SK-N-SH treated with all-trans-retinoic acid at 6 μM for 48 hours (cell line): ENCODE results near the gene CCDC3.
A peak's percentile ranks its signal among the peaks of the same experiment; 100 is the strongest.

Source experiments
- ATAC-seq: fragments of 200-7000 bp; cut with Tn5 transposase; 3 replicates; pipeline ENCODE4 v1.9.1; 2020; ENCODE audit warnings: mild to moderate bottlenecking, moderate library complexity
- ARNTL ChIP-seq: fragments of 450-650 bp; formaldehyde crosslinking; IDR thresholded peaks from 2 replicates; pipeline ENCODE4 v1.5.0; 2020; ENCODE audit warnings: low read depth, mild to moderate bottlenecking, moderate library complexity, borderline replicate concordance
- BACH2 ChIP-seq: fragments of 250-450 bp; sonication (Bioruptor Pico); IDR thresholded peaks from 2 replicates; pipeline ENCODE4 v1.9.0; 2021; ENCODE audit warnings: mild to moderate bottlenecking, borderline replicate concordance
- CREB5 ChIP-seq: fragments of 250-450 bp; sonication (Bioruptor Pico); IDR thresholded peaks from 2 replicates; pipeline ENCODE4 v1.5.1; 2020; ENCODE audit warnings: low read depth, mild to moderate bottlenecking, moderate library complexity
- CSDC2 ChIP-seq: fragments of 250-450 bp; sonication (Bioruptor Pico); IDR thresholded peaks from 2 replicates; pipeline ENCODE4 v1.5.0; 2020; ENCODE audit warnings: mild to moderate bottlenecking, moderate library complexity
- CSRNP3 ChIP-seq: fragments of 250-450 bp; sonication (Bioruptor Pico); IDR thresholded peaks from 2 replicates; pipeline ENCODE4 v1.5.1; 2021; ENCODE audit warnings: mild to moderate bottlenecking, moderate library complexity
- ESRRG ChIP-seq: fragments of 250-450 bp; sonication (Bioruptor Pico); IDR thresholded peaks from 2 replicates; pipeline ENCODE4 v1.6.1; 2021; ENCODE audit warnings: mild to moderate bottlenecking
- GLIS3 ChIP-seq: fragments of 250-450 bp; sonication (Bioruptor Pico); IDR thresholded peaks from 2 replicates; pipeline ENCODE4 v1.5.0; 2020; ENCODE audit warnings: mild to moderate bottlenecking, moderate library complexity
- ISL1 ChIP-seq: fragments of 250-450 bp; sonication (Bioruptor Pico); IDR thresholded peaks from 2 replicates; pipeline ENCODE4 v2.1.2; 2022; ENCODE audit warnings: mild to moderate bottlenecking, moderate library complexity
- OSR1 ChIP-seq: fragments of 250-450 bp; sonication (Bioruptor Pico); IDR thresholded peaks from 2 replicates; pipeline ENCODE4 v1.8.0; 2022; ENCODE audit warnings: moderate library complexity, mild to moderate bottlenecking, inconsistent platforms
- PPARA ChIP-seq: fragments of 250-450 bp; sonication (Bioruptor Pico); IDR thresholded peaks from 2 replicates; pipeline ENCODE4 v1.5.0; 2020; ENCODE audit warnings: mild to moderate bottlenecking, borderline replicate concordance
- RARB ChIP-seq: fragments of 250-450 bp; sonication (Bioruptor Pico); IDR thresholded peaks from 2 replicates; pipeline ENCODE4 v1.8.0; 2021; ENCODE audit warnings: mild to moderate bottlenecking, moderate library complexity
- SNAI2 ChIP-seq: fragments of 250-450 bp; sonication (Bioruptor Pico); IDR thresholded peaks from 2 replicates; pipeline ENCODE4 v1.5.0; 2020; ENCODE audit warnings: mild to moderate bottlenecking, moderate library complexity
- ZC3H10 ChIP-seq: fragments of 250-450 bp; sonication (Bioruptor Pico); IDR thresholded peaks from 2 replicates; pipeline ENCODE4 v1.5.1; 2021; ENCODE audit warnings: mild to moderate bottlenecking, moderate library complexity
- ZFP3 ChIP-seq: fragments of 250-450 bp; sonication (Bioruptor Pico); IDR thresholded peaks from 2 replicates; pipeline ENCODE4 v1.5.0; 2020; ENCODE audit warnings: mild to moderate bottlenecking, moderate library complexity
- ZNF565 ChIP-seq: fragments of 450-650 bp; formaldehyde crosslinking; conservative IDR thresholded peaks from 2 replicates; pipeline ENCODE4 v1.5.0; 2020; ENCODE audit warnings: low read depth, mild to moderate bottlenecking, moderate library complexity
- ZNF70 ChIP-seq: fragments of 450-650 bp; formaldehyde crosslinking; IDR thresholded peaks from 2 replicates; pipeline ENCODE4 v1.5.0; 2020; ENCODE audit warnings: mild to moderate bottlenecking, moderate library complexity
- ZNF8 ChIP-seq: fragments of 450-650 bp; formaldehyde crosslinking; IDR thresholded peaks from 2 replicates; pipeline ENCODE4 v1.5.0; 2020; ENCODE audit warnings: mild to moderate bottlenecking, moderate library complexity
- TF ChIP-seq, protein P1 (sequence below): fragments of 250-450 bp; sonication (Bioruptor Pico); IDR thresholded peaks from 2 replicates; pipeline ENCODE4 v1.8.0; 2021; ENCODE audit warnings: low read depth, mild to moderate bottlenecking, moderate library complexity, borderline replicate concordance
- TF ChIP-seq, protein P2 (sequence below): fragments of 250-450 bp; sonication (Bioruptor Pico); IDR thresholded peaks from 2 replicates; pipeline ENCODE4 v1.8.0; 2020; ENCODE audit warnings: mild to moderate bottlenecking, moderate library complexity, borderline replicate concordance
- TF ChIP-seq, protein P3 (sequence below): fragments of 250-450 bp; sonication (Bioruptor Pico); IDR thresholded peaks from 2 replicates; pipeline ENCODE4 v1.5.0; 2020; ENCODE audit warnings: mild to moderate bottlenecking, moderate library complexity

Gene CCDC3

GRCh38 chr10:12862459-12862858, 139.1 kb downstream of the CCDC3 start:
- no peak for TF ChIP-seq ZFP3 (CRISPR knock-in tag)
- TF ChIP-seq BACH2 (CRISPR knock-in tag): no peak
- no peak for TF ChIP-seq ISL1 (CRISPR knock-in tag)
- TF ChIP-seq ZNF70 (CRISPR knock-in tag): no peak
- no peak for TF ChIP-seq GLIS3
- ATAC-seq: no peak

DNA sequence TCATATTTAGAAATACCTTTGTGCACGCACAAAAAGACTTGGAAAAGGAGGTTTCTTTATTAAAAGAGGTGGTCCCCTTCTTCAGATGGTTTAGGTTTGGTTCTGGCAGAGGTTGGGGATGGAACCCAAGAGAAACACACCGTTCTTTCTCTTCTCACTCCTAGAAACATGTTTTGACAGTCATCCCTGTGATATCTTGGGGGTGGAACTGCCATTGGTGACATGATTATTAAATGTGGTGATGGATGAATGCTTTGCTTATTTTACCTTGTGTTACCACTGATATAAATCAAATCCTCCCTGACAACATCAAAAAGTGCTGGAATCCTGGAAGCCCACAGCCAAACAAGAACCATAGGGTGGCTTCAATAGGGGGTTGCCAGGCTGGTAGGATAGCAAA, 146.5 kb downstream of the CCDC3 start:
- ATAC-seq: no peak

DNA sequence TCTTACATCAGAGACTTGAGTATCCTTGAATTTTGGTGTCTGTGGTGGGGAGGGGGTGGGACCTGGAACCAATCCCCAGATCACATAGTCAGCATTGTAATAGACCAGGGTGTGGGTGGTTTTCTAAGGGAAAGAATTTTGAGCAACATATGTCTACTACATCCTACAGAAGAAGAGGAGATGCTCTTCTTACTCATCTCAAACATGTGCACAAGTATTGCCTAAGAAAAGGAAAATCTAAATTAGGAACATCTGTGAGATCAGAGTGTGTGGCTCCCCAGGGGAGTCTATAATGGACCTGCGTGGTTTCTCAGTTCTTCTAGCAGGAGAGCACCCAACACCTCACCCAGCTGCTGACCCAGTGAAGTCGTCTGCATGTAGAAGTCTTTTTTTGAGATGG, 148.8 kb downstream of the CCDC3 start:
- no peak for TF ChIP-seq CREB5 (CRISPR knock-in tag)
- no peak for TF ChIP-seq ISL1 (CRISPR knock-in tag)
- no peak for TF ChIP-seq ZC3H10 (CRISPR knock-in tag)
- no peak for TF ChIP-seq CSDC2 (CRISPR knock-in tag)
- TF ChIP-seq ZNF565: no peak
- no peak for TF ChIP-seq RARB (CRISPR knock-in tag)

More for the DNA sequence above, 146.5 kb downstream of the CCDC3 start:
- no peak for TF ChIP-seq PPARA
- no peak for TF ChIP-seq GLIS3
- TF ChIP-seq ISL1 (CRISPR knock-in tag): no peak
- TF ChIP-seq, protein P1, sequence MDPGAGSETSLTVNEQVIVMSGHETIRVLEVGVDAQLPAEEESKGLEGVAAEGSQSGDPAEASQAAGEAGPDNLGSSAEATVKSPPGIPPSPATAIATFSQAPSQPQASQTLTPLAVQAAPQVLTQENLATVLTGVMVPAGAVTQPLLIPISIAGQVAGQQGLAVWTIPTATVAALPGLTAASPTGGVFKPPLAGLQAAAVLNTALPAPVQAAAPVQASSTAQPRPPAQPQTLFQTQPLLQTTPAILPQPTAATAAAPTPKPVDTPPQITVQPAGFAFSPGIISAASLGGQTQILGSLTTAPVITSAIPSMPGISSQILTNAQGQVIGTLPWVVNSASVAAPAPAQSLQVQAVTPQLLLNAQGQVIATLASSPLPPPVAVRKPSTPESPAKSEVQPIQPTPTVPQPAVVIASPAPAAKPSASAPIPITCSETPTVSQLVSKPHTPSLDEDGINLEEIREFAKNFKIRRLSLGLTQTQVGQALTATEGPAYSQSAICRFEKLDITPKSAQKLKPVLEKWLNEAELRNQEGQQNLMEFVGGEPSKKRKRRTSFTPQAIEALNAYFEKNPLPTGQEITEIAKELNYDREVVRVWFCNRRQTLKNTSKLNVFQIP: no peak
- no peak for TF ChIP-seq CSDC2 (CRISPR knock-in tag)
- no peak for TF ChIP-seq RARB (CRISPR knock-in tag)
- TF ChIP-seq, protein P2, sequence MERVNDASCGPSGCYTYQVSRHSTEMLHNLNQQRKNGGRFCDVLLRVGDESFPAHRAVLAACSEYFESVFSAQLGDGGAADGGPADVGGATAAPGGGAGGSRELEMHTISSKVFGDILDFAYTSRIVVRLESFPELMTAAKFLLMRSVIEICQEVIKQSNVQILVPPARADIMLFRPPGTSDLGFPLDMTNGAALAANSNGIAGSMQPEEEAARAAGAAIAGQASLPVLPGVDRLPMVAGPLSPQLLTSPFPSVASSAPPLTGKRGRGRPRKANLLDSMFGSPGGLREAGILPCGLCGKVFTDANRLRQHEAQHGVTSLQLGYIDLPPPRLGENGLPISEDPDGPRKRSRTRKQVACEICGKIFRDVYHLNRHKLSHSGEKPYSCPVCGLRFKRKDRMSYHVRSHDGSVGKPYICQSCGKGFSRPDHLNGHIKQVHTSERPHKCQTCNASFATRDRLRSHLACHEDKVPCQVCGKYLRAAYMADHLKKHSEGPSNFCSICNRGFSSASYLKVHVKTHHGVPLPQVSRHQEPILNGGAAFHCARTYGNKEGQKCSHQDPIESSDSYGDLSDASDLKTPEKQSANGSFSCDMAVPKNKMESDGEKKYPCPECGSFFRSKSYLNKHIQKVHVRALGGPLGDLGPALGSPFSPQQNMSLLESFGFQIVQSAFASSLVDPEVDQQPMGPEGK: no peak

GRCh38 chr10:12849319-12850181, 152.0 kb downstream of the CCDC3 start:
- TF ChIP-seq ESRRG (CRISPR knock-in tag) (no peak), OSR1 (no peak), SNAI2 (CRISPR knock-in tag) (no peak), CSDC2 (CRISPR knock-in tag) (no peak), CSRNP3 (CRISPR knock-in tag) (no peak), PPARA (no peak), ARNTL (CRISPR knock-in tag) (no peak), ZNF8 (no peak), RARB (CRISPR knock-in tag) (no peak), ZNF565 (no peak), ZFP3 (CRISPR knock-in tag) (no peak), BACH2 (CRISPR knock-in tag) (no peak), CREB5 (CRISPR knock-in tag) (no peak), GLIS3 (no peak)
- TF ChIP-seq, protein P2: no peak
- TF ChIP-seq, protein P3, sequence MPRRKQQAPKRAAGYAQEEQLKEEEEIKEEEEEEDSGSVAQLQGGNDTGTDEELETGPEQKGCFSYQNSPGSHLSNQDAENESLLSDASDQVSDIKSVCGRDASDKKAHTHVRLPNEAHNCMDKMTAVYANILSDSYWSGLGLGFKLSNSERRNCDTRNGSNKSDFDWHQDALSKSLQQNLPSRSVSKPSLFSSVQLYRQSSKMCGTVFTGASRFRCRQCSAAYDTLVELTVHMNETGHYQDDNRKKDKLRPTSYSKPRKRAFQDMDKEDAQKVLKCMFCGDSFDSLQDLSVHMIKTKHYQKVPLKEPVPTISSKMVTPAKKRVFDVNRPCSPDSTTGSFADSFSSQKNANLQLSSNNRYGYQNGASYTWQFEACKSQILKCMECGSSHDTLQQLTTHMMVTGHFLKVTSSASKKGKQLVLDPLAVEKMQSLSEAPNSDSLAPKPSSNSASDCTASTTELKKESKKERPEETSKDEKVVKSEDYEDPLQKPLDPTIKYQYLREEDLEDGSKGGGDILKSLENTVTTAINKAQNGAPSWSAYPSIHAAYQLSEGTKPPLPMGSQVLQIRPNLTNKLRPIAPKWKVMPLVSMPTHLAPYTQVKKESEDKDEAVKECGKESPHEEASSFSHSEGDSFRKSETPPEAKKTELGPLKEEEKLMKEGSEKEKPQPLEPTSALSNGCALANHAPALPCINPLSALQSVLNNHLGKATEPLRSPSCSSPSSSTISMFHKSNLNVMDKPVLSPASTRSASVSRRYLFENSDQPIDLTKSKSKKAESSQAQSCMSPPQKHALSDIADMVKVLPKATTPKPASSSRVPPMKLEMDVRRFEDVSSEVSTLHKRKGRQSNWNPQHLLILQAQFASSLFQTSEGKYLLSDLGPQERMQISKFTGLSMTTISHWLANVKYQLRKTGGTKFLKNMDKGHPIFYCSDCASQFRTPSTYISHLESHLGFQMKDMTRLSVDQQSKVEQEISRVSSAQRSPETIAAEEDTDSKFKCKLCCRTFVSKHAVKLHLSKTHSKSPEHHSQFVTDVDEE (CRISPR knock-in tag): no peak
- TF ChIP-seq, protein P1: no peak
- ATAC-seq: peak; percentile 41

More for the DNA sequence above, 148.8 kb downstream of the CCDC3 start:
- ATAC-seq: no peak
